HepG2 (cell line): ENCODE results near the gene EHD1. TPM values are rescaled to one million over a fixed set of nuclear protein-coding genes. Genes with fewer than 3 reads are reported as not detected.

Experiments used
- CENPT ChIP-seq: sonication (generic); formaldehyde crosslinking; IDR thresholded peaks from 2 replicates; pipeline ENCODE4 v1.8.0; 2022; ENCODE audit warnings: low read depth, mild to moderate bottlenecking, moderate library complexity, missing genetic modification reagents
- HMGXB4 ChIP-seq, 2 experiments: sonication (generic) in 1 of 2; formaldehyde crosslinking in 1 of 2; IDR thresholded peaks; 2 replicates each; pipeline versions ENCODE4 v1.4.0 to v1.6.1; 2018 to 2020; ENCODE audit warnings: missing genetic modification reagents in 2 of 2, borderline replicate concordance in 1 of 2, low read depth in 1 of 2, mild to moderate bottlenecking in 1 of 2, missing biosample characterization in 1 of 2
- JUN ChIP-seq: sonication (generic); formaldehyde crosslinking; IDR thresholded peaks from 2 replicates; pipeline ENCODE4 v1.4.0; 2020; ENCODE audit warnings: mild to moderate bottlenecking, missing genetic modification reagents
- MXD4 ChIP-seq: IDR thresholded peaks from 2 replicates; pipeline ENCODE4 v1.6.1; 2016; ENCODE audit warnings: mild to moderate bottlenecking, missing biosample characterization, missing genetic modification reagents
- NCOA2 ChIP-seq: sonication (generic); formaldehyde crosslinking; IDR thresholded peaks from 2 replicates; pipeline ENCODE4 v1.8.0; 2022; ENCODE audit warnings: inconsistent platforms
- ONECUT2 ChIP-seq: sonication (generic); formaldehyde crosslinking; IDR thresholded peaks from 2 replicates; pipeline ENCODE4 v1.4.0; 2020; ENCODE audit warnings: missing genetic modification reagents
- SRSF9 ChIP-seq: fragments of 200-400 bp; formaldehyde crosslinking; IDR thresholded peaks from 2 replicates; pipeline ENCODE4 v1.6.1; 2018; ENCODE audit warnings: borderline replicate concordance, mild to moderate bottlenecking, low read depth, low read length; ENCODE audit not compliant: insufficient read depth, poor library complexity, severe bottlenecking
- SUZ12 ChIP-seq: fragments of 150-350 bp; IDR thresholded peaks from 2 replicates; pipeline ENCODE4 v1.6.1; 2014; ENCODE audit warnings: low read depth, low read length
- ZBTB2 ChIP-seq: sonication (generic); formaldehyde crosslinking; IDR thresholded peaks from 2 replicates; pipeline ENCODE4 v1.8.0; 2022; ENCODE audit warnings: low read depth, missing genetic modification reagents
- ZIK1 ChIP-seq: sonication (generic); formaldehyde crosslinking; IDR thresholded peaks from 2 replicates; pipeline ENCODE4 v1.5.0; 2020; ENCODE audit warnings: mild to moderate bottlenecking, low read depth, missing genetic modification reagents, borderline replicate concordance
- ZNF142 ChIP-seq: sonication (generic); formaldehyde crosslinking; IDR thresholded peaks from 2 replicates; pipeline ENCODE4 v1.4.0; 2020; ENCODE audit warnings: missing genetic modification reagents
- ZNF263 ChIP-seq: sonication (generic); formaldehyde crosslinking; IDR thresholded peaks from 2 replicates; pipeline ENCODE4 v1.4.0; 2020; ENCODE audit warnings: missing genetic modification reagents
- ZNF513 ChIP-seq: sonication (generic); formaldehyde crosslinking; conservative IDR thresholded peaks from 2 replicates; pipeline ENCODE4 v1.5.0; 2020; ENCODE audit warnings: missing genetic modification reagents
- ZNF557 ChIP-seq: sonication (generic); formaldehyde crosslinking; IDR thresholded peaks from 2 replicates; pipeline ENCODE4 v1.4.0; 2020; ENCODE audit warnings: missing genetic modification reagents
- ZNF562 ChIP-seq: sonication (generic); formaldehyde crosslinking; IDR thresholded peaks from 2 replicates; pipeline ENCODE4 v1.8.0; 2022; ENCODE audit warnings: missing genetic modification reagents, borderline replicate concordance
- ZNF589 ChIP-seq: sonication (generic); formaldehyde crosslinking; conservative IDR thresholded peaks from 2 replicates; pipeline ENCODE4 v1.8.0; 2022; ENCODE audit warnings: mild to moderate bottlenecking, moderate library complexity, missing genetic modification reagents
- ZNF740 ChIP-seq: sonication (generic); formaldehyde crosslinking; IDR thresholded peaks from 2 replicates; pipeline ENCODE4 v1.4.0; 2020; ENCODE audit warnings: missing genetic modification reagents
- ZNF879 ChIP-seq: sonication (generic); formaldehyde crosslinking; IDR thresholded peaks from 2 replicates; pipeline ENCODE4 v1.8.1; 2023; ENCODE audit warnings: missing genetic modification reagents
- polyA plus RNA-seq, 8 experiments: library from polyadenylated mRNA; depleted of rRNA in 3 of 8; stranded (reverse) in 7 of 8; unstranded in 1 of 8; fragments of >200 nt; fragmentation: Illumina TruSeq in 4 of 8; extraction: Trizol in 4 of 8; gene quantifications; 2 replicates each; pipeline versions ENCODE4 v1.2.1 to v1.2.3, GENCODE V29; 2011 to 2016; ENCODE audit warnings: low read depth in 4 of 8, missing spikeins in 1 of 8, mixed read lengths in 1 of 8; ENCODE audit not compliant: insufficient read depth in 1 of 8
- total RNA-seq, 5 experiments: library from RNA; depleted of rRNA; stranded (reverse); fragments of >200 nt; fragmentation: Illumina TruSeq; extraction: Trizol; gene quantifications; 2 replicates each; pipeline ENCODE4 v1.2.3, GENCODE V29; 2016; ENCODE audit warnings: low read depth in 1 of 5

EHD1 gene
- total and polyA plus RNA-seq, 2 of the 13 experiments (the other 11 are each of a cell fraction or from before 2014, with no cell fraction given): 23.6 to 26.6 TPM

GRCh38 chr11:64842851-64843685 lies 35.4 kb downstream of the EHD1 start (continued):
- TF ChIP-seq ZNF562 (no peak), SUZ12 (no peak), MXD4 (CRISPR knock-in tag) (no peak), ZNF513 (no peak), ONECUT2 (CRISPR knock-in tag) (no peak), ZNF142 (CRISPR knock-in tag) (no peak), ZNF263 (peak; percentile 63), HMGXB4 (CRISPR knock-in tag; IDR thresholded peaks at IDR 0.05; ENCODE audit: borderline replicate concordance in 1 of 2, low read depth in 1 of 2) (peak in 1 of 2 experiments; percentile 52; a peak in 1 of 4 replicates), SRSF9 (no peak), ZNF589 (no peak), JUN (peak; percentile 72), ZNF557 (CRISPR knock-in tag) (no peak), NCOA2 (CRISPR knock-in tag) (no peak), ZIK1 (no peak), ZNF879 (CRISPR knock-in tag) (no peak), CENPT (CRISPR knock-in tag) (no peak), ZBTB2 (no peak), ZNF740 (peak; percentile 91)
